HEK293T (cell line): ENCODE data around the gene ANP32B.
"Not testable (repeated sequence)": the region's sequence is repeated elsewhere in the genome, so short reads cannot be mapped to it uniquely, and the experiment has no call there.

ENCODE experiments used
- CTCF ChIA-PET: fragments of 350-600 bp; formaldehyde crosslinking; extraction: SDS; loops from one replicate; lab custom pipeline; 2021; ENCODE audit warnings: antibody characterized with exemption, inconsistent platforms; lab: Yijun Ruan, JAX
- POLR2A ChIA-PET: fragments of 350-600 bp; formaldehyde crosslinking; extraction: SDS; loops from one replicate; lab custom pipeline; 2020; ENCODE audit warnings: antibody characterized with exemption, inconsistent platforms; lab: Yijun Ruan, JAX
- DNase-seq: peaks from one replicate; pipeline ENCODE4 v3.0.0; 2012; ENCODE audit warnings: mixed read lengths; ENCODE audit errors: extremely low spot score
- ARNT ChIP-seq: fragments of 450-650 bp; IDR thresholded peaks from 2 replicates; pipeline ENCODE4 v1.6.1; 2017; ENCODE audit warnings: mild to moderate bottlenecking
- BHLHE40 ChIP-seq: fragments of 450-650 bp; IDR thresholded peaks from 2 replicates; pipeline ENCODE4 v1.6.1; 2016; ENCODE audit warnings: mild to moderate bottlenecking, moderate library complexity, borderline replicate concordance
- CTBP1 ChIP-seq: fragments of 450-650 bp; IDR thresholded peaks from 2 replicates; pipeline ENCODE4 v1.6.1; 2016; ENCODE audit warnings: borderline replicate concordance
- ELF4 ChIP-seq: fragments of 450-650 bp; IDR thresholded peaks from 2 replicates; pipeline ENCODE4 v1.6.1; 2017; ENCODE audit warnings: antibody characterized with exemption
- FOXA1 ChIP-seq: fragments of 450-650 bp; IDR thresholded peaks from 2 replicates; pipeline ENCODE4 v1.6.1; 2016; ENCODE audit warnings: mild to moderate bottlenecking
- FOXK2 ChIP-seq: fragments of 450-650 bp; IDR thresholded peaks from 2 replicates; pipeline ENCODE4 v1.6.1; 2016; ENCODE audit warnings: mild to moderate bottlenecking
- FOXM1 ChIP-seq: fragments of 450-650 bp; IDR thresholded peaks from 2 replicates; pipeline ENCODE4 v1.6.1; 2017; ENCODE audit warnings: mild to moderate bottlenecking, borderline replicate concordance
- HDGF ChIP-seq: fragments of 450-650 bp; IDR thresholded peaks from 2 replicates; pipeline ENCODE4 v1.6.1; 2017; ENCODE audit warnings: antibody characterized with exemption, borderline replicate concordance
- L3MBTL2 ChIP-seq: fragments of 450-650 bp; conservative IDR thresholded peaks from 2 replicates; pipeline ENCODE4 v1.6.1; 2016; ENCODE audit warnings: mild to moderate bottlenecking
- LEF1 ChIP-seq: fragments of 450-650 bp; IDR thresholded peaks from 2 replicates; pipeline ENCODE4 v1.6.1; 2017; ENCODE audit warnings: mild to moderate bottlenecking, borderline replicate concordance
- NFRKB ChIP-seq: fragments of 450-650 bp; IDR thresholded peaks from 2 replicates; pipeline ENCODE4 v1.6.1; 2016; ENCODE audit warnings: mild to moderate bottlenecking, moderate library complexity
- PKNOX1 ChIP-seq: fragments of 450-650 bp; IDR thresholded peaks from 2 replicates; pipeline ENCODE4 v1.6.1; 2016
- SP1 ChIP-seq: fragments of 450-650 bp; IDR thresholded peaks from 2 replicates; pipeline ENCODE4 v1.6.1; 2017
- SUZ12 ChIP-seq: fragments of 450-650 bp; IDR thresholded peaks from 2 replicates; pipeline ENCODE4 v1.6.1; 2016; ENCODE audit warnings: mild to moderate bottlenecking
- TARDBP ChIP-seq: fragments of 450-650 bp; IDR thresholded peaks from 2 replicates; pipeline ENCODE4 v1.6.1; 2016
- ZNF384 ChIP-seq: fragments of 450-650 bp; IDR thresholded peaks from 2 replicates; pipeline ENCODE4 v1.6.1; 2016

The ANP32B gene

DNA sequence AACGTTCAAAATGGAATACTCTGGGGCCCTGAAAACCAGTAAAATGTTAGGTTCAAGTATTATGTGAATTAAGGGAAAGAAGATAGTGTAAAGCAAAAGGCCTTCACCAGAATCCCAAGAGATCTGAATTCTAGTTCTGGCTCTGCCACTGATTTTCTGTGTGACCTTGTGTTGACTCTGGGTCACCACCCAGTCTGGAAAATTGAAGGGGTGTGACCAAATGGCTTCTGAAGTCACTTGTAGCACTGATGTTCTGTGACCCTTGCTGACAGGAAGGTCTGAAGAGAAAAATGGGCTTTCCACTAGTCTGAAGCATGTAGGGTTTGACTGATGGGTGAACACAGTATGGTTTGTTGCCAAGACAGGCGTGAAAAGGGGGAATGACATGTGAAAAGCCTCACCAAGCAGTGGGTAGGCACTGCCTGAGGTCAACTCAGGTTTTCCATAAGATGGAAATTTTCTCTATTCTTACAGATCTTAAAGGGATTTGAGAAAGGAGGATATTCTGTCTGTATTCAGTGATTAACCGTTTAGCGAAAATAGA lies 33.1 kb downstream of the ANP32B start:
- TF ChIP-seq L3MBTL2 (no peak), TARDBP (no peak), NFRKB (no peak), LEF1 (no peak), BHLHE40 (no peak), ELF4 (no peak), PKNOX1 (no peak), HDGF (no peak), FOXK2 (no peak), CTBP1 (no peak), ARNT (no peak), SUZ12 (no peak), SP1 (no peak), ZNF384 (no peak), FOXA1 (no peak)
- POLR2A ChIA-PET, result no interaction called here
- no peak for DNase-seq
- CTCF ChIA-PET, result no interaction called here

DNA sequence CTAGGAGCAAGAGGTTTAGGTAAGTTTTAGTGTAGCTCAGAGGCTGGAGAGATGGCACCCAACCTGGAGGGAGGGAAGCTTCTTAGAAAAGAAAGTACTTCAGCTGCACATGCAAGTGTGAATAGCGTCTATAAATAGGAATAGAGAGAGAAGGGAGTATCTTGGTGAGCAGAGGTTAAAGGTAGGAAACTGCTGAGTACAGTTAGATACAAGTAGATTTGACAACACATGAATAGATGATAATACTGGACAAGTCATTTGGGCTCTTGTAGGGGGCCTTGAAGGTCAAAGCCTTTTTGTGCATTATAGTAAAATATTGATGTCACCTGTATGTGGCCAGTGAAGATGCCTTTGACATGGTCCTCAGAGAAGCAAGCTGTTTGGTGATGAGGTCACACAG lies 34.2 kb downstream of the ANP32B start:
- POLR2A ChIA-PET, result interaction anchor here (1.2 kb wide), 1 partner anchor 34 kb away, joined by 5 read pairs; the partner anchor contains the start of gene ANP32B
- CTCF ChIA-PET, result no interaction called here
- TF ChIP-seq FOXM1, result no peak
- no peak for TF ChIP-seq SUZ12
- no peak for TF ChIP-seq SP1
- no peak for TF ChIP-seq FOXK2
- no peak for TF ChIP-seq PKNOX1
- no peak for TF ChIP-seq L3MBTL2
- TF ChIP-seq TARDBP, result no peak
- TF ChIP-seq HDGF, result no peak
- TF ChIP-seq NFRKB, result no peak
- no peak for TF ChIP-seq FOXA1
- no peak for TF ChIP-seq BHLHE40
- DNase-seq, result no peak

- TF ChIP-seq SP1, result no peak
- TF ChIP-seq CTBP1, result no peak
- TF ChIP-seq ARNT, result no peak
- no peak for TF ChIP-seq ELF4
- TF ChIP-seq TARDBP, result no peak
- no peak for TF ChIP-seq NFRKB
- TF ChIP-seq LEF1, result no peak
- no peak for TF ChIP-seq L3MBTL2
- TF ChIP-seq FOXA1, result no peak
- ChIA-PET POLR2A (interaction anchor here (1.2 kb wide), 1 partner anchor 35 kb away, joined by 5 read pairs; the partner anchor contains the start of gene ANP32B), CTCF (interaction anchor here (0.7 kb wide), 1 partner anchor 14 kb away, joined by 3 read pairs; no protein-coding TSS in a partner anchor)
- no peak for DNase-seq
These were observed 35.2 kb downstream of the ANP32B start for GRCh38 chr9:98018347-98018746.

GRCh38 chr9:98019098-98019497 lies 36.0 kb downstream of the ANP32B start:
- DNase-seq, result no peak
- ChIA-PET POLR2A (no interaction called here), CTCF (no interaction called here)
- TF ChIP-seq L3MBTL2 (no peak), SUZ12 (no peak), LEF1 (no peak), TARDBP (no peak), ZNF384 (no peak), ELF4 (no peak), FOXM1 (no peak), SP1 (no peak), NFRKB (no peak), FOXK2 (no peak), PKNOX1 (no peak), HDGF (no peak), FOXA1 (no peak)

- DNase-seq, POLR2A ChIA-PET, CTCF ChIA-PET: not testable (repeated sequence)
These were observed 36.7 kb downstream of the ANP32B start for GRCh38 chr9:98019869-98020268.

- POLR2A ChIA-PET, result no interaction called here
- no peak for DNase-seq
- CTCF ChIA-PET, result interaction anchor here (0.6 to 1.0 kb wide), 2 partner anchors 10 to 14 kb away, joined by 3 read pairs; no protein-coding TSS in a partner anchor
- no peak for TF ChIP-seq ZNF384
- no peak for TF ChIP-seq ARNT
- TF ChIP-seq CTBP1, result no peak
These were observed 37.5 kb downstream of the ANP32B start for GRCh38 chr9:98020476-98021145.
